ENCODE results near the gene BRCC3. TPM values are rescaled to one million over a fixed set of nuclear protein-coding genes. Genes with fewer than 3 reads are reported as not detected.

BRCC3 gene
- total and polyA plus RNA-seq, 2 experiments from 2014 or later = 13.4 to 27.2 TPM

DNA sequence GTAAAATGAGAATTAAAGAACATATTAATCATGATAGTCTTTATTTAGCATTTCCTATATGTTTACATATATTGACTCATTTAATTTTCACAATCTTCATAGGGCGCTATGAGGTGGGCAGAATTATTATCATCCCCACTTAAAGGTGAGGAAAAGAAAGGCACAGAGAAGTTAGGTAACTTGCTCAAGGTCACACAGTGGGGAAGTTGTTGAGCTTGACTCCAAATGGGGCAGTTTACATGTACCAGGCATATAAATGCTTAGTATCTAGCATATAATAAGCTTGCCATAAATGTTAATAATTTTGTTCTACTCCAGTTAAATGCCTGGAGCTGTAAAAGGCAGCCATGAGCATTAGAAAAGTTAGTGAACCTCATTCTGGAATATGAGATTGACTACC, 1.9 kb upstream of the BRCC3 start:
- no peak overlapping the region for H3K27ac ChIP-seq
- peaks cover 24% of the 10 kb centered on the region for H3K79me2 ChIP-seq
- no peak overlapping the region for H2AFZ ChIP-seq
- H3K27me3 ChIP-seq = no peaks in the 10 kb centered on the region
- H4K20me1 ChIP-seq (ENCODE audit: insufficient read depth, poor library complexity, severe bottlenecking) = no peaks in the 10 kb centered on the region
- no peaks in the 10 kb centered on the region for H3K9me3 ChIP-seq (ENCODE audit: low read depth)
- no peak for TF ChIP-seq EZH2 (IDR thresholded peaks at IDR 0.05; ENCODE audit: borderline replicate concordance)
- TF ChIP-seq, protein P1, sequence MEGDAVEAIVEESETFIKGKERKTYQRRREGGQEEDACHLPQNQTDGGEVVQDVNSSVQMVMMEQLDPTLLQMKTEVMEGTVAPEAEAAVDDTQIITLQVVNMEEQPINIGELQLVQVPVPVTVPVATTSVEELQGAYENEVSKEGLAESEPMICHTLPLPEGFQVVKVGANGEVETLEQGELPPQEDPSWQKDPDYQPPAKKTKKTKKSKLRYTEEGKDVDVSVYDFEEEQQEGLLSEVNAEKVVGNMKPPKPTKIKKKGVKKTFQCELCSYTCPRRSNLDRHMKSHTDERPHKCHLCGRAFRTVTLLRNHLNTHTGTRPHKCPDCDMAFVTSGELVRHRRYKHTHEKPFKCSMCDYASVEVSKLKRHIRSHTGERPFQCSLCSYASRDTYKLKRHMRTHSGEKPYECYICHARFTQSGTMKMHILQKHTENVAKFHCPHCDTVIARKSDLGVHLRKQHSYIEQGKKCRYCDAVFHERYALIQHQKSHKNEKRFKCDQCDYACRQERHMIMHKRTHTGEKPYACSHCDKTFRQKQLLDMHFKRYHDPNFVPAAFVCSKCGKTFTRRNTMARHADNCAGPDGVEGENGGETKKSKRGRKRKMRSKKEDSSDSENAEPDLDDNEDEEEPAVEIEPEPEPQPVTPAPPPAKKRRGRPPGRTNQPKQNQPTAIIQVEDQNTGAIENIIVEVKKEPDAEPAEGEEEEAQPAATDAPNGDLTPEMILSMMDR (IDR thresholded peaks at IDR 0.05; ENCODE audit: poor library complexity) = no peak
- no peak for TF ChIP-seq EZH2phosphoT487 (IDR thresholded peaks at IDR 0.05; ENCODE audit: low read depth, severe bottlenecking, unreplicated experiment)
- DNase-seq (ENCODE audit: low spot score) = no peak
- no peaks in the 10 kb centered on the region for H3K36me3 ChIP-seq (replicated peaks; ENCODE audit: insufficient read depth, low read depth)
- no peaks in the 10 kb centered on the region for H3K9me2 ChIP-seq (replicated peaks; ENCODE audit: insufficient read depth)
- H3K4me2 ChIP-seq = peak overlapping the region; percentile 82
- no peak overlapping the region for H3K4me3 ChIP-seq
- WGBS (ENCODE audit: low lambda C conversion rate, missing lambda C conversion rate) = 64% methylated on average over 1 of the region's 1 CpG
- peaks cover 6% of the 10 kb centered on the region for H3K4me1 ChIP-seq (ENCODE audit: insufficient read depth)

GRCh38 chrX:155070038-155070437, 1.3 kb upstream of the BRCC3 start:
- Histone ChIP-seq H3K79me2 (peaks cover 24% of the 10 kb centered on the region), H3K4me2 (peak overlapping the region; percentile 82), H2AFZ (peak overlapping the region; percentile 85), H3K4me3 (peak overlapping the region; percentile 79), H3K9me2 (replicated peaks; ENCODE audit: insufficient read depth) (no peaks in the 10 kb centered on the region), H4K20me1 (ENCODE audit: insufficient read depth, poor library complexity, severe bottlenecking) (no peaks in the 10 kb centered on the region), H3K4me1 (ENCODE audit: insufficient read depth) (peaks cover 6% of the 10 kb centered on the region), H3K27ac (peak overlapping the region; percentile 97), H3K9me3 (ENCODE audit: low read depth) (no peaks in the 10 kb centered on the region), H3K36me3 (replicated peaks; ENCODE audit: insufficient read depth, low read depth) (no peaks in the 10 kb centered on the region), H3K27me3 (no peaks in the 10 kb centered on the region)
- TF ChIP-seq, protein P1 (IDR thresholded peaks at IDR 0.05; ENCODE audit: poor library complexity) = no peak
- no peak for TF ChIP-seq EZH2phosphoT487 (IDR thresholded peaks at IDR 0.05; ENCODE audit: low read depth, severe bottlenecking, unreplicated experiment)
- TF ChIP-seq EZH2 (IDR thresholded peaks at IDR 0.05; ENCODE audit: borderline replicate concordance) = no peak
- no peak for DNase-seq (ENCODE audit: low spot score)
- WGBS (ENCODE audit: low lambda C conversion rate, missing lambda C conversion rate) = 52% methylated on average over 12 of the region's 12 CpGs

GRCh38 chrX:155070663-155070974, 689 bp upstream of the BRCC3 start:
- Histone ChIP-seq H3K36me3 (replicated peaks; ENCODE audit: insufficient read depth, low read depth) (no peaks in the 10 kb centered on the region), H4K20me1 (ENCODE audit: insufficient read depth, poor library complexity, severe bottlenecking) (no peaks in the 10 kb centered on the region), H3K4me1 (ENCODE audit: insufficient read depth) (peaks cover 6% of the 10 kb centered on the region), H3K4me2 (peak overlapping the region; percentile 82), H3K27me3 (no peaks in the 10 kb centered on the region), H3K9me3 (ENCODE audit: low read depth) (no peaks in the 10 kb centered on the region), H3K9me2 (replicated peaks; ENCODE audit: insufficient read depth) (no peaks in the 10 kb centered on the region), H3K79me2 (peaks cover 24% of the 10 kb centered on the region), H3K4me3 (peak overlapping the region; percentile 79), H3K27ac (peak overlapping the region; percentile 97), H2AFZ (peak overlapping the region; percentile 85)
- DNase-seq (ENCODE audit: low spot score) = no peak
- TF ChIP-seq EZH2phosphoT487 (IDR thresholded peaks at IDR 0.05; ENCODE audit: low read depth, severe bottlenecking, unreplicated experiment) (no peak), EZH2 (IDR thresholded peaks at IDR 0.05; ENCODE audit: borderline replicate concordance) (no peak)
- TF ChIP-seq, protein P1 (IDR thresholded peaks at IDR 0.05; ENCODE audit: poor library complexity) = no peak
- 30% methylated on average over 16 of the region's 16 CpGs for WGBS (ENCODE audit: low lambda C conversion rate, missing lambda C conversion rate)
